ENCODE results near the gene OCLN.
"Not testable (repeated sequence)": the region's sequence is repeated elsewhere in the genome, so short reads cannot be mapped to it uniquely, and the experiment has no call there.

OCLN gene

GRCh38 chr5:69530561-69531405 lies 38.2 kb downstream of the OCLN start:
- DNase-seq (ENCODE audit: low read depth): no peak

- no peak for DNase-seq (ENCODE audit: low read depth)
These were observed 38.8 kb downstream of the OCLN start for GRCh38 chr5:69531406-69531801.

GRCh38 chr5:69537911-69538310 lies 45.3 kb downstream of the OCLN start:
- not testable (repeated sequence) for DNase-seq (ENCODE audit: low read depth)

GRCh38 chr5:69538735-69539134 lies 46.1 kb downstream of the OCLN start:
- DNase-seq (ENCODE audit: low read depth): not testable (repeated sequence)

- not testable (repeated sequence) for DNase-seq (ENCODE audit: low read depth)
These were observed 48.8 kb downstream of the OCLN start for GRCh38 chr5:69541347-69541746.

- not testable (repeated sequence) for DNase-seq (ENCODE audit: low read depth)
These were observed 50.4 kb downstream of the OCLN start for GRCh38 chr5:69542838-69543618.

- not testable (repeated sequence) for DNase-seq (ENCODE audit: low read depth)
These were observed 52.0 kb downstream of the OCLN start for GRCh38 chr5:69544602-69545001.

- DNase-seq (ENCODE audit: low read depth): peak; percentile 66
These were observed 67.3 kb downstream of the OCLN start, which contains the start of gene GTF2H2C for GRCh38 chr5:69559908-69560330. Gene GTF2H2C, plus strand, starts transcription at chr5:69560191. Its CDS starts 4,942 bp downstream, at chr5:69565133.

- DNase-seq (ENCODE audit: low read depth): not testable (repeated sequence)
These were observed 68.2 kb downstream of the OCLN start for GRCh38 chr5:69560587-69561431.

- not testable (repeated sequence) for DNase-seq (ENCODE audit: low read depth)
These were observed 73.6 kb downstream of the OCLN start for GRCh38 chr5:69566172-69566571.

- not testable (repeated sequence) for DNase-seq (ENCODE audit: low read depth)
These were observed 75.5 kb downstream of the OCLN start for GRCh38 chr5:69568072-69568471.

GRCh38 chr5:69583356-69583755 lies 90.8 kb downstream of the OCLN start:
- DNase-seq (ENCODE audit: low read depth): not testable (repeated sequence)

- DNase-seq (ENCODE audit: low read depth): not testable (repeated sequence)
These were observed 103.7 kb downstream of the OCLN start for GRCh38 chr5:69596114-69596840.

GRCh38 chr5:69601947-69602346 lies 109.4 kb downstream of the OCLN start:
- DNase-seq (ENCODE audit: low read depth): not testable (repeated sequence)

- DNase-seq (ENCODE audit: low read depth): not testable (repeated sequence)
These were observed 114.2 kb downstream of the OCLN start for GRCh38 chr5:69606839-69607238.

All from activated T-cell treated with anti-CD3 and anti-CD28 coated beads for 24 hours (primary cell).